Measurements from ENCODE around the gene GTPBP8.

GTPBP8 gene

DNA sequence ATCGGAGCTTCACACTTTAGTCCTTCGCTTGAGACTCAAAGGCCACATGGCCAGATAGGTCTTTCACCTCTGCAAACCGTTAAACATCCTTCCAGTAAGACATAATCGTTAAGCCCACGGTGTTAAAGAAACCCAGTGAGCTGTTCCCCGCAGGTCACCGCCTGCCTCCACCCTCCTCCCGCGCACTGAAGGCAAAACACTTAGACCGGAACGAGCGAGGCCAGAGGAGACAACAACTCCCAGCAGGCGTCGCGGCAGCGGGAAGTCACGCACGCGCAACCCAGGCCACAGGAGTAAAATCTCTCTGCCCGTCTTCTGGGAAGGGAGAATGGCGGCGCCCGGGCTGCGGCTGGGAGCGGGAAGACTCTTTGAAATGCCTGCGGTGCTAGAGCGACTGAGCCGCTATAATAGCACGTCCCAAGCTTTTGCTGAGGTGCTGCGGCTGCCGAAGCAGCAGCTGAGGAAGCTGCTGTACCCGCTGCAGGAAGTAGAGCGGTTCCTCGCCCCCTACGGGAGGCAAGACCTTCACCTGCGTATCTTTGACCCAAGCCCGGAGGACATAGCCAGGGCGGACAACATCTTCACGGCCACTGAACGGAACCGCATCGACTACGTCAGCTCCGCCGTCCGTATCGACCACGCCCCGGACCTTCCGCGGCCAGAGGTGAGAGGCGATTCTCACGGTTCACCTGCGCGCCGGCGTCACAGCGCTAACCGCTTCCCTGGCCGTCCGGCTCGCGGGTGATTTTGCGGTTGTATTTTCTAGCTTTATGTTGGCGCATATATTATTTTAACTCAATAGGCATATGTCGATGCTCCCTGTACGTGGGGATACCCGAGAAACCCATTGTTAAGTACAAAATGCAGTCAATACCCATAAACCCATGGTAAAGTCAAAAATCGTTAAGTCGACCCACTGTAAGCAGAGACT, at the start of gene GTPBP8:
Gene GTPBP8, plus strand, starts transcription at position 313 of the 931 bp plus-strand sequence. Its CDS starts 16 bp downstream, at position 329.
- peak; percentile 82 for DNase-seq

DNA sequence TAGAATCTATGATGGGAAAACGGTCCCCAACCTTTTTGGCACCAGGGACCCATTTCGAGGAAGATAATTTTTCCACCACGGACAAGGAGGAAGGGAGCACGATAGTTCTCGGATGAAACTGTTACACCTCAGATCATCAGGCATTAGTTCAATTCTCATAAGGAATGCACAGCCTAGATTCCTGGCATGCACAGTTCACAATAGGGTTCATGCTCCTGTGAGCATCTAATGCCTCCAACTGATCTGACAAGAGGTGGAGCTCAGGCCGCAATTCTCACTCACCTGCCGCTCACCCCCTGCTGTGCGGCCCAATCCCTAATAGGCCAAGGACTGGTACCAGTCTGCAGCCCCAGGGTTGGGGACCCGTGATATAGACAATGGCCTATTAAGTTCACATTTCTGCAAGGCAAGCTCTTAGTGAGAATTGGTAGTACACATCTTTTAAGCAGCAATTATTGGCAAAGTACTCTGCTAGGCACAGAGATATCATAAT, 42.4 kb upstream of the GTPBP8 start:
- no peak for DNase-seq

DNA sequence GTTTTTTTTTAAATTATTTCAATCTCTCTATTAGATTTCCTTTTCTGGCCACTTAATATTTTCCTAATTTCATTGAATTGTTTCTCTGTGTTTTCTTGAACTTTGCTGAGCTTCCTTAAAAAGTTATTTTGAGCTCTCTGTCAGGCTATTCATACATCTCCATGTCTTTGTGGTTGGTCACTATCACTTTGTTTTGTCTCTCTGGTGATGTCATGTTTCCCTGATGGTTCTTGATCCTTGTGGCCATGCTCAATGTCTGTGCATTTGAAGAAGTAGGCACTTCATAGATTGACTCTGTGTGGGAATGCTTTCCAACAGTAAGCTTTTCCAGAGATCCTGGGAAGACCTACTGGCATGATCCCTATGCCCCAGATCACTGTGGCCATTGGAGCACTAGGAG, 34.4 kb upstream of the GTPBP8 start:
- DNase-seq: no peak

DNA sequence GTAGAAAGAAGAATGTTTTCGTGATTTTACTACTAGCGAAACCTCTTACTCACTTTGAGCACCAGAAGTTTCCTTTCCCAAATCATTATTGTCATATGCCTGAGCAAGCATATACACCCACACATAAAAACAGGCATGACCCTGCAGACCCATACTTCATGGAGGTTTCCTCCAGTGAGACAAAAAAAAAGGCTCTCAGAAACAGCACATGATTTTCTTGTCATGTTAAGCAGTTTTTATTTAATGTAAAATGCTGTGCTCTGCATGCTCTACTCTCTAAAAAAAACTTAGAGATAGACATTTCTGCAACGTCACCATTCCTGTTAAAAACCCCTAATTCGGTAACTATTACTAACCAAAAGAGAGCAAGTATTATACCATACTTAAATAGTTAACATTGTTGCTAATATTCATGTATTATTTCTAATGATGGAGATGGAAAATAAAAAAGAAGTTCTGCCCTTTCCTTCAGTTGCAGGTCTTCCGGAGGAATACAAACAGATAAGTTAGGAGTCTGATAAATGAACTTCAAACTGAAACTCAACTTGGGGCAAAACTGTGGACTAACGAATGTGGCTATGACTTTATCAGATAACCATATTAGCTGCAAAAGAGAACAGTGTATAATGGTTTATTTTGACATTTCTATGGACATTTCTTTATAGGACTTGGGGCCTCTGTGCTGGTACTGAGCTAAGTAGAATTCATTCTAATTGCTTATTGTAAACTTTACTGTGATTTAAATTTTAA, 31.8 kb upstream of the GTPBP8 start:
- DNase-seq: no peak

DNA sequence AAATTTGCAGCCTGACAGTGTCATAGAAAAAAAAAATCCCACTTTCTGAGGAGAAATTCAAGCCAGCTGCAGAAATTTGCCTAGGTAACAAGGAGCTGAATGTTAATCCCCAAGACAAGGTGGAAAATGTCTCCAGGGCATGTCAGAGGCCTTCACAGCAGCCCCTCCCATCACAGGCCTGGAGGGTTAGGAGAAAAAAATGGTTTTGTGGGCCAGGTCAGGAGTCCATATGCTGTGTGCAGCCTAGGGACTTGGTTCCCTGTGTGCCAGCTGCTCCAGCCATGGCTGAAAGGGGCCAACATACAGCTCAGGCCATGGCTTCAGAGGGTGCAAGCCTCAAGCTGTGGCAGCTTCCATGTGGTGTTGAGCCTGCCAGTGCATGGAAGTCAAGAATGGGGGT, 27.1 kb upstream of the GTPBP8 start:
- DNase-seq: no peak

DNA sequence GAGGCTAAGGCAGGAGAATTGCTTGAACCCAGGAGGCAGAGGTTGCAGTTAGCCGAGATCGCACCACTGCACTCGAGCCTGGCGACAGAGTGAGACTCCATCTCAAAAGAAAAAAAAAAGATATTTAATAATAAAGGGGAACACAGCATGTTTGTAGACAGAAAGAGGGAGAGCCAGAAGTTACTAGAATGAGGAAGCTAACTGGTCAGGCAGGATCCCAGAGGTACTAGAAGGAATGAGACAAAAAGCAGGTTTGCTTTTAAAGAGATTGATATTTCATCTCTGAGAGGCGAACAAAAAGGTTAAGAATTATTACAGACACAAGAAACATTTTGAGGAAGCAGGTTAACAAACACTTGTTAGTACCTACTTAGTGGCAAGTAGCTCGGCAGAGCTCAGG, 25.1 kb upstream of the GTPBP8 start:
- no peak for DNase-seq

DNA sequence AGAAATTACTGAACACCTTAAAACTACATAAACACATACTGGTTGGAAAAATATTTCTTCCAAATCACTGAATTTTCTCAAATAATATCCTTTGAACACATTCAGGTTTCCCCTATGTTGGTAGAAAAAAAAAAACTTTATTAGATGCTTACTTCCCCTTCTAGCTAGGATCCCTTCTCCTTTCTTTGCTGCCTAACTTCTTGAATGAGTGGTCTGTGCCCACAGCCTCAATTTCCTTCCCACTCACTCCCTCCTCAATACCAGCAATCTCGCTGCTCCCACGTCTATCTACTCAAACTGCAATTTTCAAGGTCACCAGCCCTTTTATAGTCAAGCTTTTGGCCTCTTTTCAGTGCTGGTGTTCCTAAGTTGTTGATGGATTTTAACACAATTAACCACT, 24.2 kb upstream of the GTPBP8 start:
- DNase-seq: no peak

DNA sequence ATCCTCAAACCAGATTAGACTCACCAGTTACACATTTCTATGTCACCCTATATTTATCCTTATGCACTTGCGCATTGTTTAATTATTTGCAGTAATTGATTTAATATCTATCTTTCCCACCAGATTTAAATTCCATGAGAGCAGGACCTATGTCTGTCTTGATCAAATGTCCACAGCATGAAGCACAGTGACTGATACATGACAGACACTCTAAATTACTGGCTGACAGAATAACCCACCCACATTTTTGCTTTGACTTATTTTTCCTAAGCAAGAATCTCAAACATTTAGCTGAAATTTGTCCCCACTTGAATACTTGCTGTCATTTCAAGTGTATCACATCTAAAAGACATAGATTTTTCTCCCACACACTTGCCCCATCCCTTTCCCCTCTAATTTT, 23.4 kb upstream of the GTPBP8 start:
- DNase-seq: no peak

DNA sequence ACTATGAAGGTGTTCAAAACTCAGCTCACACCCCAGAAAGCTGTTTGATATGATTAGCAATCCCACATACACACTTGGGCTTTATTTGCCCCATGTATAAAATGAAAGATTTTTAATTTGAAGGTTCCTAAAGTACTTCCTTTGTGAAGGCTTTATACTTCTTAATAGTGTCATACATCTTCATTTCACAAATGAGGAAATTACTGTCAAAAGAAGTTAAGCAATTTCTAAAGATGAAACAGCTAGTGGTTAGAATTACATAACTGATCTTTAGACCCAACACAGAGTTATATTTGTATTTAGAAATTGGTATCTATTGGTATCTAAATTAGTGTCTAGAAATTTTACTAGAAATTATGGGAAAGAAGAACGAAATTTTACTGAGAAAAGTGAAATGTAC, 23.0 kb upstream of the GTPBP8 start:
- no peak for DNase-seq

DNA sequence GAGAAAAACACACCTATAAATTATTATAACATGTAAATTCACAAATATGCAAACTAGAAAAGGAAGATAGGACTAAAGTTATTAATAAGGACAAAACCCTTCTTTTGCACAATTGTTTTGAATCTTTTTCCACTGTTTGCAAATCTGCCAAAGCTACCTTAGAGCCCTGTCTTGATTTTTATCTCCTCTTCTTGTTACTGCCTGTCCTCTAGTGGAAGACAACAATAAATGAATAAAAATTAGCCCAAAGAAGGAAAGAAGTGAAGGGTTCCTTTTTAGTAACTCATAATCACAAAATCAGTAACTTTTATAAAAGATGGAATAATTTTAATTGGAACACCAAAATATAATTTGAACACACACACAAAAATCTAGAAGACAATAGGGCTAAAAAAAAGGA, 18.6 kb upstream of the GTPBP8 start:
- DNase-seq: no peak

DNA sequence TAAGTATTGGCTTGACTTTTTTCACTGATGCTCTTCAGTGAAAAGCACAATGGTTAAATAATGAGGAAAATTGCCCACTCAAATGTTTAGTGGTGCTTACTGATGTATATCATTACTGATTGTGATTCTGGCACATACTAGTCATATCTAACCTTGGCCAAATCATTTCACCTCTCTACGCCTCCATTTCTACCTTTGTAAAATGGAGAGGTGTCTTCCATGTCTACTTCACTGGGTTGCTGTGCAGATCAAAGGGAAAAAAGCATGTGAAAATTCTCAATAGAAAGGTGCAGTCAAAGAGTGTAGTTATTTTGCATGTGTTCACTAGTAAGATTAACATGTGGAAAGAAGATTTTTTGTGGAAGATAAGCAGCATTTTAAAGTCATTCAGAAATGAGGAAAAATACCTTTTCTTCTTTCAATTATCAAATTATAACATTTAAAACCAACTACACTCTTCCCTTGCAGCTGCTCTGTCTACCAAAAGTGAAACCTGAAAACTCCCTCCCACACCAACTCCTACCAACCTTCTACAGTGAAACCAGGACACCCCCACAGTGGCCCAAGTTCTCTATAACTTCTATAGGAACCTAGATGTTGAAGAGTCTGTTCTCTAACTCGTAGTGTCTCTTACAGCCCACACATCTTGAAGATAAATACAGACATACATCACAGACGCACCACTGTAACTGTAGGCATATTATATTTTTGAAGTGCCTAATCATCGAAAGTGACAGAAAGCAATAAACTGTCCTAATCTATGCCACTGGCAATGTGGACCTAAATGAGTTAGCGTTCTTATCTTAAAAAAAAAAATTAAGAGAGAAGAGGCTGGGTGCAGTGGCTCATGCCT, 17.2 kb upstream of the GTPBP8 start:
- DNase-seq: no peak

DNA sequence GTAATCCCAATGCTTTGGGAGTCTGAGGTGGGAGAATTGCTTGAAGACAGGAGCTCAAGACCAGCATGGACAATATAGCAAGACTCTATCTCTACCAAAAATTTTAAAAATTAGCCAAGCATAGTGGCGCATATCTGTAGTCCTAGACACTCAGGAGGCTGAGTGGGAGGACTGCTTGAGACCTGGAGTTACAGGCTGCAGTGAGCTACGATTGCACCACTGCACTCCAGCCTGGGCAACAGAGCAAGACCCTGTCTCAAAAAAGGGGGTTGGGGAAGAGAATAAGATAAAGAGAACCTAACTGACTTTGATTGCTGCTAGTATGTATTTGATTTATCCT, 16.6 kb upstream of the GTPBP8 start:
- DNase-seq: no peak

DNA sequence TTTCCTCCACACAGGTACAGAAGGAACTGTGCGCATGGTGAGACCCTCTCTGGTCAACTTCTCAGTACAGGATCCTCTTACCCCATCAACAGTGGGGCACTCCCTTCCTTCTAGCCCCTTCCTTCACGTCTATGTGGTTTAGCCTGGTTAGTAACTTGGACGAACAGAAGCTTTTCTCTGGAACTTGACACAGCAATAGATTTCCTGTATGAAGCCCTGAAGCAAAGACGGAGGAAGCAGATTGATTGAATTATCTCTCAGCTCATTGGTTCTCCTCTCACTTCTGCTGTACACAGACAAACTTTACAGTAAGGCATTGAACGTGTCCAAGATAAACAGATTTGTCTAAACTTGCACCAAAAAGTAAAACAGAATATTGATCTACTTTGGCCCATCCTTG, 15.9 kb upstream of the GTPBP8 start, which contains the start of gene CD200R1:
Gene CD200R1, minus strand, starts transcription at position 210 of the 400 bp plus-strand sequence. CDS start 246 bp downstream, outside the sequence.
- DNase-seq: no peak

DNA sequence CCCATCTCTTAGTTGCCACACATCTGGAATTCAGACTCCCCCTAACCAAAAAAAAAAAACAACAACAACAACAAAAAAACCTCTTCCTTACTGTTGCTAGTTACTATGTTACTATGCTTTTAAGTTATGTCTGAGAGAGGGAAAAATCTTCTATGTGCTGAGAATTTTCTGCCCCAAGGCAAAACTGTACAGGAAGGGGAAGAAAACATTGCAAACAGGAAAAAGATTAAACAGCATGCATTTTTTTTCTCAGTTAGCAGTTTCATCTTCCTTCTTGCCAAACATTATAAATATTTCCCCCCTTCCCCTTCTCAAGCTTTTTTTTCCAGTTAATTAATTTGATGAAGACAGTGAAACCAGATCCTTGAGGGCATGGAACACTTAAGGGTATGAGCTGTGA, 14.8 kb upstream of the GTPBP8 start:
- DNase-seq: no peak

DNA sequence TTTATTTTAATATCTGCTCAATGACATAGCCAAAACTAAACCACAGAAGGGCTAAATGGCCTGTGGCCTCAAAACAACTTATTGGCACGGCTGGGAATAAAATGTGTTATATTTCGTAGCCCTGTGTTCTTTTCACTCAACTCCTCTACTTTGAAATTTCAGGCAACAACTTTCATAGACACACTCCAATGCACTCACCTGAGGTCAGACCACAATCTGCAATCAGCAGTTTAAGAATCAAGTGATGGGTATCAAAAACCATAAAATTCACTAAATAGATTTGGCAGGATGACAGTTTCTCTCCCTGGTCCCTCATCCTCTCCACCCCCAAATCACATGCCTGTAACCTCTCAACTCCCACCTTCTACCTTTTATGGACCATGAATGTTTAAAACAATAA, 13.8 kb upstream of the GTPBP8 start:
- DNase-seq: no peak

DNA sequence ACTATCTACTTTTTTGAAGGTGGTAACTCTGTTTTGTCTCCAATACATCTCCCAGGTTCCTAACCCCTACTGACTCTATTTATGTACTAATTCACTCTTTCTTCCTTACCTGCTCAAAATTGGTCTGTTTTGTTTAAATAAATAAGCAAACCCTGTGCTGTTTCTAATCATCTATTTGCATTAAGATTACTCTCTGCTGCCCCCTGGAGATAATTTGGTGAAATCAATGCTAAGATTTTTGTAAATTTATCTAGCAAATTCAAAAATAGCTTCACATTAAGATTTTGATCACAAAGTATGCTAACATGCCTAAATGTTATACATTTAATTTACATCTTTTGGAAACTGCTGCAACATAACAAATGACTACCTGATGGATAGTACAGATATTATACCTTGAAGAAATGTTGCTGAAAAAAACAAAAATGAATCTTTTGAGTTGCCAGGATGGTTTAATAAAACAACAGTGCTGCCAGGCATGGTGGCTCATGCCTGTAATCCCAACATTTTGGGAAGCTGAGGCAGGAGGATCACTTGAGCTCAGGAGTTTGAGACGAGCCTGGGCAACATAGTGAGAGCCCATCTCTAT, 11.4 kb upstream of the GTPBP8 start:
- DNase-seq: peak; percentile 26

DNA sequence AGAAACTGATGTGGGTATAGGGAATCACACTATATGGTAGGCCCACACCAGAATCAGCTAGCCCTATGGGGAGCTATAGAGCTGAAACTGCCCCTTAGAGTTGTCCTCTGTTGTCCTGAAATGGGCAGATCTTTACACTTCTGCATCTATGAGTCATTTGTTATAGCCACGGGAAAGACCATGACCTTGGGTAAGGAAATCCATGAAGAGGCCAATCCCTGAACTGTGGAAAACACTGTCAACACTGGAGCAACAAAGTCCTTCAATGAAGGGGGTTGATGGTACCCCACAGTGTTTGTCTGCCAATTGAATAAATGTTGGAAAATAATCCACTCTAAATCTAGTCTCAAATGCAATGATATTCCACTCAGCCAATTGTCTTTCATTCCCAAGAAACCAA, 10.7 kb upstream of the GTPBP8 start:
- DNase-seq: no peak

DNA sequence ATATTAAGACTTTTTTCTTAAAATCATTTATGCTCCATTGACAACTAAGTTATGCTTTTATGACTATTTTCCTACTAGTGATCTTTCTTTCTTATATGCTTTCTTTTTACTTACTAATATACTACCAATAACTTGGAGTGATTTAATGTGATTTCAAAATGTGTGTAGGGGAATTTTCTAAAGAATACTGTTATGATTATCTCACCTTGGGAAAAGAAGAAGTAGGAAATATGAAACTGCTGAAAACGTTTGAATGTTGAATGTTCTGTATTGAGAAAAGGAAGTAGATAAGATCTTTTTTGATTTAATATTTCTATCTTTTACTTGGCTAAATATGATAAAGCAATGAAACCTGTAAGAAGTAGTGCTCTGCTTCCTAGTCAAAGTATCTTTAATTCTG, 8.1 kb upstream of the GTPBP8 start:
- no peak for DNase-seq

DNA sequence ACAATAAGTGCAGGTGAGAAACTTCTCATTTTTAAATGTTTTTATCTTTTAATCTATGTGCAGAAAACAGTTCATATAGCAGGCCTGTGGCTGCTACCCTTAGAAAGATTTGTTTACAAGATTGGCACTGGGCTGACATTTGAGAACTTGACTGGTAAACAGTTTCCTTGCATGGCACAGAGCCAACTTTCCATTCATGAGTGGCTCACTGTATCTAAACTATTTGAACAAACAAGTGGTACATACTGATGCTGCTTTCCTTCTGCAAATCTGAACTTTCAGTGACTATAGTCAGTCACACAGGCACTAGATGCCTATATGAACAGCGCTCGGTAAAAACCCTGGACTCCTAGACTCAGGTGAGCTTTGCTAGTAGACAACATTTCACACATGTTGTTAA, 6.3 kb upstream of the GTPBP8 start:
- peak; percentile 40 for DNase-seq

DNA sequence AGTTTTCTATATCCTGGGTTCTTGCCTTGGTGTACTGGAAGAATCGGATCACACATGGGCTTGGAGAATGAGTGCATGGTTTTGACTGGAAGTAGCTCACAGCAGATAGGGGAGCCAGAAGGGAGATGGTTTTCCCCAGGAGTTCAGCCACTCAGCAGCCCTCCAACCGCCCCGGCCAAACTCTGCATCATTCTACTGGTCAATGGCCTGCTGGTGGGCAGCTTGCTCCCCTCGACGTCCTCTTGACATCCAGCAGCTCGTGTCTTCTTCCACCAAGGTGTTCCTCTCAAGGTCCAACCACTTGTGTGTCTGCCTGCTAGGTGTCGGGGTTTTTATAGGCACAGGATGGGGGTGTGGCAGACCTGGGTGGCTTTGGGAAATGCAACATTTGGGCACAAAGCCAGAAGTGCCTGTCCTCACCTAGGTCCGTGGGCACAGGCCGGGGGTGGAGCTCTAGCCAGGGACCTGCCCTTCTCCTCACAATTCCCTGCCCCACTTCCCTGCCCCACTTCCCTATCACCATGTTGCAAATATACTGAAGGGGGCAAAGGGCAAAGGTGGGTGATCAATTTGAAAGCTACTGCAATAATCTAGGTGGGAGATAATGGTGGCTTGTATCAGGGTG, 3.0 kb upstream of the GTPBP8 start:
- DNase-seq: no peak

DNA sequence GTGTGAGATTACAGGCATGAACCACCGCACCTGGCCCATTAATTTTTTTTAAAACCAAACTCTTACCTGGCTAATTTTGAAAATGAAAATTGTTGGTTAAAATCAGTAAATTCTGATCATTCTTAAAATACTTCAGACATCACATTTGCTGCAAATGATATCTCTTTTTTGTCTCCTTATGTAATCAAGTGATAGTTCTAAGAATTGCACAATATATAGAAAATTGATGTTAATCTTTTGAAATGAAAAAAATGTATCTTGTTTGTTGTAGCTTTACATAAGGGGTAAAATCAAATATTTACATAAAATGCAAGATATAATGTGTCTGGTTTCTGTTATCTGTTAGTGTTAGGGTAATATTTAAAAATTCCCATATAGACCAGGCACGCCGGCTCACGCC, 5.0 kb downstream of the GTPBP8 start:
- DNase-seq: no peak

DNA sequence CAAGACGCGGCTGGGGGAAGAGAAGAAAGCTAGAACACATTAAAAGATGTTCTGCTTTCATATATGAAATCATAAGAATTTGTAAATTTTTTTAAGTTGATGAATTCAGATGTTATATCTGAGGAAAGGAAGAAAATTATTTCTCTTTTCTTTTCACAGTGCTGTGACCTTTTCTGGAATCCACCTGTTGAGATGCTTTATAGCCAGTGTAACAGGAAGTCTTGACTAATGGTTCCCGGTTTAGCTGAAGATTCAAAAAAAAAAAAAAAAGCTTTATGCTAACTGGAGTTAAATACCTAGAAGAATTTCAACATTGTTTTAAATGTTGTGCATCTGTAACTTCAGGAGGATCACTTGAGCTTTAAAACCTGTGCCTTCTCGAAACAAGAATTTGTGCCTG, 9.9 kb downstream of the GTPBP8 start:
- DNase-seq: no peak

All from NCI-H2029 treated with DMSO at 0.1 percent for 48 hours (cell line).